Activated naive CD4-positive, alpha-beta T cell treated with anti-CD3 and anti-CD28 coated beads for 36 hours (primary cell): Measurements from ENCODE around the gene TSTD1. TPM values are rescaled to one million over a fixed set of nuclear protein-coding genes. Genes with fewer than 3 reads are reported as not detected.
"Not testable (repeated sequence)": the region's sequence is repeated elsewhere in the genome, so short reads cannot be mapped to it uniquely, and the experiment has no call there.

Source experiments
- CTCF ChIA-PET: fragments of 350-600 bp; sonication (Branson Sonifier 250); formaldehyde crosslinking; loops from one replicate; lab custom pipeline; 2021; ENCODE audit warnings: antibody characterized with exemption; lab: Charles Lee
- DNase-seq: peaks from one replicate; pipeline ENCODE4 v3.0.0-alpha.2; 2020
- H3K27ac Mint-ChIP-seq: one replicate; pipeline ENCODE4 v1.8.0; 2021; ENCODE audit warnings: mild to moderate bottlenecking, mixed read lengths
- H3K27me3 Mint-ChIP-seq: one replicate; pipeline ENCODE4 v1.8.0; 2021; ENCODE audit warnings: low read depth, mixed read lengths
- H3K36me3 Mint-ChIP-seq: one replicate; pipeline ENCODE4 v1.8.0; 2021; ENCODE audit warnings: low read depth, mixed read lengths
- H3K4me1 Mint-ChIP-seq: one replicate; pipeline ENCODE4 v1.8.0; 2021; ENCODE audit warnings: low read depth, mixed read lengths
- H3K4me3 Mint-ChIP-seq: one replicate; pipeline ENCODE4 v1.8.0; 2021; ENCODE audit warnings: mild to moderate bottlenecking, moderate library complexity, mixed read lengths
- H3K9me3 Mint-ChIP-seq: one replicate; pipeline ENCODE4 v1.8.0; 2021; ENCODE audit warnings: mixed read lengths
- intact Hi-C: fragments of 100-400 bp; cut with micrococcal nuclease; formaldehyde crosslinking; loops from one replicate; pipeline ENCODE4 v1.15.1; 2023
- total RNA-seq, 2 experiments: library from RNA; stranded (reverse); gene quantifications; one replicate each; pipeline ENCODE4 v1.2.3, GENCODE V29; 2021

The TSTD1 gene
- total RNA-seq, 2 experiments from 2014 or later: 50.3 to 51.5 TPM

- Mint-ChIP-seq H3K36me3 (no peaks in the 10 kb centered on the region), H3K27ac (no peak overlapping the region), H3K27me3 (no peaks in the 10 kb centered on the region), H3K9me3 (no peaks in the 10 kb centered on the region), H3K4me1 (peaks cover 6% of the 10 kb centered on the region), H3K4me3 (no peak overlapping the region)
- CTCF ChIA-PET: interaction anchor here (0.9 to 4.5 kb wide), 6 partner anchors 10 to 139 kb away, joined by 4 to 45 read pairs (median 7); partner anchors contain the start of genes F11R and KLHDC9
- intact Hi-C loops: no loop called here
- no peak for DNase-seq
Measured at GRCh38 chr1:160999376-160999775, 39.4 kb downstream of the TSTD1 start.

DNA sequence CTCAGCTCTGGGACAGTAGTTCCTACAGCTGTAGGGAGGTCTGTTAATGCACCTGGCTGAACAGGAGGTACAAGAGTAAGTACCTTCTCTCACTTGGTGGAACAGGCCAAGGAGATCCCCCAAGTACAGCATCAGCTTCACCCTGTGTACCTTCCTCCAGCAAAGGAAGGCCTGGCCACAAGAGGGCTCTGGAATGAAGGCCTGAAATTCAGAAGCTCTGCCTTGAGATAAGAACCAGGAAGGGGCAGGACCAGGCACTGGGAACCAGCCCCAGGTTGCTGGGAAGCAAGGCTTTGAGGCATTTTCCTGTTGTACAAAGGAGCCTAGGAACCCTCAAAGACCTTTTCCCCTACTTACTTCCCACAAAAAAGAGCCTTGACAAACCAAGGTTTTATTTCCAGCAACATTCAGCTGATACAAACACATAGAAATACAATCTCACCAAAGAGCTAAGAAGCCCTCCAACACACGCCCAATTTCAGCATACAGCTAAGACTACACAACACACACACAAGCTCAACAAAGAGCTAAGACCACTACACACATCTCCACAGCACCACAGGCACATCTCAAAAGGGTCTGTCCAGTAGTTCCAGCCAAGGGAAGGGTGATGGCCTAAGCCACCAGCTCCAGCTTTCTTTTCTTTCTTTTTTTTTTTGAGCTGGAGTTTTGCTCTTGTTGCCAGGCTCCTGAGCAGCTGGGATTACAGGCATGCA, 41.3 kb downstream of the TSTD1 start:
- CTCF ChIA-PET: interaction anchor here (0.6 to 5.9 kb wide), 29 partner anchors 9 to 352 kb away, joined by 3 to 99 read pairs (median 5); partner anchors contain the start of genes ARHGAP30, F11R, KLHDC9 and USF1
- H3K36me3 Mint-ChIP-seq: no peaks in the 10 kb centered on the region

GRCh38 chr1:160996178-160996577, 42.6 kb downstream of the TSTD1 start:
- Mint-ChIP-seq H3K27me3 (no peaks in the 10 kb centered on the region), H3K4me3 (no peak overlapping the region), H3K27ac (no peak overlapping the region), H3K4me1 (peaks cover 6% of the 10 kb centered on the region), H3K36me3 (no peaks in the 10 kb centered on the region), H3K9me3 (no peaks in the 10 kb centered on the region)
- CTCF ChIA-PET: interaction anchor here (0.9 to 5.9 kb wide), 9 partner anchors 10 to 143 kb away, joined by 3 to 99 read pairs (median 10); partner anchors contain the start of genes KLHDC9 and USF1
- DNase-seq: no peak
- intact Hi-C loops: loop anchor here (2.0 kb wide), 1 partner anchor 73 kb away; the partner anchor contains the start of gene ARHGAP30

More for the DNA sequence above, 41.3 kb downstream of the TSTD1 start:
- Mint-ChIP-seq H3K9me3 (no peaks in the 10 kb centered on the region), H3K27me3 (no peaks in the 10 kb centered on the region), H3K4me3 (no peak overlapping the region), H3K27ac (peak overlapping the region; percentile 1), H3K4me1 (peaks cover 6% of the 10 kb centered on the region)
- intact Hi-C loops: loop anchor here (1.0 to 2.0 kb wide), 5 partner anchors 48 to 142 kb away; partner anchors contain the start of genes ARHGAP30 and USF1
- peak; percentile 77 for DNase-seq

GRCh38 chr1:160993544-160994193, 45.1 kb downstream of the TSTD1 start:
- DNase-seq: no peak
- no peak overlapping the region for H3K27ac Mint-ChIP-seq
- CTCF ChIA-PET: interaction anchor here (0.6 to 5.9 kb wide), 3 partner anchors 25 to 122 kb away, joined by 3 to 99 read pairs (median 3); partner anchors contain the start of gene KLHDC9
- intact Hi-C loops: loop anchor here (1.0 to 5.0 kb wide), 3 partner anchors 104 to 216 kb away; no protein-coding TSS in a partner anchor
- no peak overlapping the region for H3K4me3 Mint-ChIP-seq
- no peaks in the 10 kb centered on the region for H3K36me3 Mint-ChIP-seq
- H3K27me3 Mint-ChIP-seq: no peaks in the 10 kb centered on the region
- H3K4me1 Mint-ChIP-seq: peaks cover 6% of the 10 kb centered on the region
- H3K9me3 Mint-ChIP-seq: no peaks in the 10 kb centered on the region

- H3K27me3 Mint-ChIP-seq, H3K36me3 Mint-ChIP-seq, H3K4me3 Mint-ChIP-seq, H3K9me3 Mint-ChIP-seq, H3K27ac Mint-ChIP-seq, H3K4me1 Mint-ChIP-seq, DNase-seq: not testable (repeated sequence)
- intact Hi-C loops: loop anchor here (5.0 kb wide), 1 partner anchor 215 kb away; no protein-coding TSS in a partner anchor
- CTCF ChIA-PET: interaction anchor here (1.0 to 2.7 kb wide), 3 partner anchors 8 to 147 kb away, joined by 3 to 16 read pairs (median 6); no protein-coding TSS in a partner anchor
Measured at GRCh38 chr1:160992036-160992435, 46.7 kb downstream of the TSTD1 start.

Other genes with a start within 250 kb of the TSTD1 start
- gene LY9, start 242.8 kb downstream of the TSTD1 start, total RNA-seq: 10 to 100 TPM; 19.5 to 19.6 TPM
- under 1 TPM in 1 of 2 experiments, not detected in 1; 0.15 TPM for gene CD244, start 176.1 kb downstream of the TSTD1 start, total RNA-seq
- not detected for gene ITLN1, start 153.8 kb downstream of the TSTD1 start, total RNA-seq
- not detected for gene ITLN2, start 84.2 kb downstream of the TSTD1 start, total RNA-seq
- 10 to 100 TPM; 26.0 to 26.9 TPM for gene F11R, start 17.8 kb downstream of the TSTD1 start, total RNA-seq
- gene USF1, start 7.0 kb upstream of the TSTD1 start, total RNA-seq: 10 to 100 TPM; 43.7 to 44.2 TPM
- gene ARHGAP30, start 30.9 kb upstream of the TSTD1 start, total RNA-seq: 100 to 1,000 TPM; 104 to 106 TPM
- gene NECTIN4, start 50.6 kb upstream of the TSTD1 start, total RNA-seq: not detected
- gene KLHDC9, start 59.4 kb upstream of the TSTD1 start, total RNA-seq: under 1 TPM; 0.33 to 0.57 TPM
- 100 to 1,000 TPM; 179 to 183 TPM for gene PFDN2, start 79.1 kb upstream of the TSTD1 start, total RNA-seq
- 10 to 100 TPM; 59.1 to 63.1 TPM for gene NIT1, start 79.1 kb upstream of the TSTD1 start, total RNA-seq
- gene DEDD, start 93.7 kb upstream of the TSTD1 start, total RNA-seq: 10 to 100 TPM; 29.7 to 34.0 TPM
- 10 to 100 TPM; 89.4 to 94.9 TPM for gene UFC1, start 115.0 kb upstream of the TSTD1 start, total RNA-seq
- gene USP21, start 120.5 kb upstream of the TSTD1 start, total RNA-seq: 10 to 100 TPM; 35.7 to 36.1 TPM
- 10 to 100 TPM; 24.9 to 26.0 TPM for gene PPOX, start 127.5 kb upstream of the TSTD1 start, total RNA-seq
- gene B4GALT3, start 138.5 kb upstream of the TSTD1 start, total RNA-seq: 10 to 100 TPM; 45.7 to 49.0 TPM
- gene ADAMTS4, start 160.1 kb upstream of the TSTD1 start, total RNA-seq: 10 to 100 TPM in 1 of 2 experiments, 1 to 10 TPM in 1; 6.5 to 10.6 TPM
- gene NDUFS2, start 163.4 kb upstream of the TSTD1 start, total RNA-seq: 100 to 1,000 TPM; 126 to 130 TPM
- gene FCER1G, start 176.3 kb upstream of the TSTD1 start, total RNA-seq: 1 to 10 TPM in 1 of 2 experiments, under 1 TPM in 1; 0.74 to 1.6 TPM
- not detected for gene APOA2, start 184.7 kb upstream of the TSTD1 start, total RNA-seq
- gene TOMM40L, start 187.1 kb upstream of the TSTD1 start, total RNA-seq: 10 to 100 TPM; 13.2 to 14.3 TPM
- gene NR1I3, start 199.2 kb upstream of the TSTD1 start, total RNA-seq: not detected
- under 1 TPM; 0.24 to 0.37 TPM for gene PCP4L1, start 219.8 kb upstream of the TSTD1 start, total RNA-seq